GM12878 (cell line): ENCODE measurements around the gene SUN5.

Experiments used
- BCL3 ChIP-seq: IDR thresholded peaks from 2 replicates; pipeline ENCODE4 v1.6.1; 2011; ENCODE audit warnings: borderline replicate concordance, low read depth, mild to moderate bottlenecking, moderate library complexity, low read length; ENCODE audit not compliant: insufficient read depth, poor library complexity, severe bottlenecking
- CEBPB ChIP-seq, 2 experiments: fragments of 150-350 bp in 1 of 2; IDR thresholded peaks; 2 replicates each; pipeline ENCODE4 v1.6.1; 2012 to 2014; ENCODE audit warnings: low read depth in 2 of 2, low read length in 2 of 2, borderline replicate concordance in 1 of 2, inconsistent platforms in 1 of 2
- CHD4 ChIP-seq: fragments of 200-600 bp; sonication (generic); IDR thresholded peaks from 2 replicates; pipeline ENCODE4 v1.6.1; 2016; ENCODE audit warnings: mild to moderate bottlenecking
- CREB1 ChIP-seq: IDR thresholded peaks from 2 replicates; pipeline ENCODE4 v1.6.1; 2012; ENCODE audit warnings: low read depth, mild to moderate bottlenecking, inconsistent platforms
- CREM ChIP-seq: IDR thresholded peaks from 2 replicates; pipeline ENCODE4 v1.6.1; 2014; ENCODE audit warnings: antibody characterized with exemption, low read depth
- CTCF ChIP-seq, 3 experiments: IDR thresholded peaks in 2 of 3; conservative IDR thresholded peaks in 1 of 3; 2 replicates each; pipeline ENCODE4 v1.5.1; 2011; ENCODE audit warnings: low read depth in 3 of 3, low read length in 3 of 3, mild to moderate bottlenecking in 3 of 3, control low read depth in 2 of 3, moderate library complexity in 2 of 3, inconsistent platforms in 1 of 3, mixed read lengths in 1 of 3; ENCODE audit not compliant: control insufficient read depth in 2 of 3, insufficient read depth in 1 of 3; ENCODE audit errors: extremely low read depth in 1 of 3
- EED ChIP-seq: sonication (generic); IDR thresholded peaks from 2 replicates; pipeline ENCODE4 v1.6.1; 2016; ENCODE audit warnings: antibody characterized with exemption, low read depth
- EP300 ChIP-seq, 2 experiments: fragments of 150-350 bp in 1 of 2; IDR thresholded peaks; 2 replicates each; pipeline ENCODE4 v1.6.1; 2011 to 2012; ENCODE audit warnings: low read depth in 2 of 2, low read length in 2 of 2, borderline replicate concordance in 1 of 2, improper control_type of control experiment in 1 of 2, inconsistent platforms in 1 of 2; ENCODE audit not compliant: control insufficient read depth in 1 of 2
- HDAC2 ChIP-seq: fragments of 200-600 bp; sonication (generic); IDR thresholded peaks from 2 replicates; pipeline ENCODE4 v1.6.1; 2017
- PBX3 ChIP-seq: IDR thresholded peaks from 2 replicates; pipeline ENCODE4 v1.6.1; 2011; ENCODE audit warnings: mild to moderate bottlenecking, low read depth, low read length, moderate library complexity; ENCODE audit not compliant: insufficient replicate concordance
- POLR2A ChIP-seq: IDR thresholded peaks from 2 replicates; pipeline ENCODE4 v1.6.1; 2011; ENCODE audit warnings: low read depth, mild to moderate bottlenecking, low read length
- SP1 ChIP-seq: IDR thresholded peaks from one replicate; pipeline ENCODE4 v1.6.1; 2011; ENCODE audit warnings: low read depth, low read length
- TCF7 ChIP-seq: IDR thresholded peaks from 2 replicates; pipeline ENCODE4 v1.6.1; 2014; ENCODE audit warnings: antibody characterized with exemption, borderline replicate concordance
- ZNF687 ChIP-seq: fragments of 450-650 bp; IDR thresholded peaks from 2 replicates; pipeline ENCODE4 v1.6.1; 2017; ENCODE audit warnings: mild to moderate bottlenecking, moderate library complexity

- TF ChIP-seq POLR2A (no peak), CTCF (IDR thresholded peaks at IDR 0.05 in 2 of 3, conservative IDR thresholded peaks at IDR 0.05 in 1 of 3; ENCODE audit: control insufficient read depth in 2 of 3, extremely low read depth in 1 of 3, insufficient read depth in 1 of 3, low read depth in 3 of 3, low read length in 3 of 3) (no peak), CREB1 (no peak), SP1 (no peak), CEBPB (IDR thresholded peaks at IDR 0.05; ENCODE audit: borderline replicate concordance in 1 of 2, low read depth in 2 of 2, low read length in 2 of 2) (no peak), TCF7 (no peak), CREM (no peak), BCL3 (no peak), EP300 (IDR thresholded peaks at IDR 0.05; ENCODE audit: borderline replicate concordance in 1 of 2, control insufficient read depth in 1 of 2, low read depth in 2 of 2, low read length in 2 of 2) (no peak), PBX3 (no peak), CHD4 (no peak), EED (no peak), ZNF687 (no peak), HDAC2 (no peak)
Observed at GRCh38 chr20:33000802-33001466, 3.3 kb downstream of the SUN5 start.
